Mucosa of rectum (tissue), 2 donors: Measurements from ENCODE around the gene FCMR.

Experiments used
- H3K27ac ChIP-seq, 2 donors: one replicate each; pipeline ENCODE4 v1.7.0; 2013; ENCODE audit warnings: inconsistent platforms in 2 of 2, low read depth in 2 of 2, low read length in 2 of 2
- H3K27me3 ChIP-seq, 2 donors: one replicate each; pipeline ENCODE4 v1.7.0; 2013; ENCODE audit warnings: low read length in 2 of 2; ENCODE audit not compliant: control insufficient read depth in 2 of 2, insufficient read depth in 2 of 2
- H3K36me3 ChIP-seq, 2 donors: one replicate each; pipeline ENCODE4 v1.7.0; 2013; ENCODE audit warnings: low read length in 2 of 2; ENCODE audit not compliant: control insufficient read depth in 2 of 2, insufficient read depth in 2 of 2
- H3K4me1 ChIP-seq, 2 donors: one replicate each; pipeline ENCODE4 v1.7.0; 2013; ENCODE audit warnings: low read length in 2 of 2, mild to moderate bottlenecking in 1 of 2; ENCODE audit not compliant: control insufficient read depth in 2 of 2, insufficient read depth in 2 of 2
- H3K4me3 ChIP-seq, 2 donors: one replicate each; pipeline ENCODE4 v1.7.0; 2013; ENCODE audit warnings: low read length in 2 of 2
- H3K9ac ChIP-seq, 2 donors: one replicate each; pipeline ENCODE4 v1.7.0; 2013; ENCODE audit warnings: low read length in 2 of 2, low read depth in 1 of 2, mild to moderate bottlenecking in 1 of 2
- H3K9me3 ChIP-seq, 2 donors: one replicate each; pipeline ENCODE4 v1.7.0; 2013; ENCODE audit warnings: low read length in 2 of 2; ENCODE audit not compliant: control insufficient read depth in 2 of 2
- donor health status: healthy.
- donor health status: Normal muscosa, but diverticular disease.

The FCMR gene

DNA sequence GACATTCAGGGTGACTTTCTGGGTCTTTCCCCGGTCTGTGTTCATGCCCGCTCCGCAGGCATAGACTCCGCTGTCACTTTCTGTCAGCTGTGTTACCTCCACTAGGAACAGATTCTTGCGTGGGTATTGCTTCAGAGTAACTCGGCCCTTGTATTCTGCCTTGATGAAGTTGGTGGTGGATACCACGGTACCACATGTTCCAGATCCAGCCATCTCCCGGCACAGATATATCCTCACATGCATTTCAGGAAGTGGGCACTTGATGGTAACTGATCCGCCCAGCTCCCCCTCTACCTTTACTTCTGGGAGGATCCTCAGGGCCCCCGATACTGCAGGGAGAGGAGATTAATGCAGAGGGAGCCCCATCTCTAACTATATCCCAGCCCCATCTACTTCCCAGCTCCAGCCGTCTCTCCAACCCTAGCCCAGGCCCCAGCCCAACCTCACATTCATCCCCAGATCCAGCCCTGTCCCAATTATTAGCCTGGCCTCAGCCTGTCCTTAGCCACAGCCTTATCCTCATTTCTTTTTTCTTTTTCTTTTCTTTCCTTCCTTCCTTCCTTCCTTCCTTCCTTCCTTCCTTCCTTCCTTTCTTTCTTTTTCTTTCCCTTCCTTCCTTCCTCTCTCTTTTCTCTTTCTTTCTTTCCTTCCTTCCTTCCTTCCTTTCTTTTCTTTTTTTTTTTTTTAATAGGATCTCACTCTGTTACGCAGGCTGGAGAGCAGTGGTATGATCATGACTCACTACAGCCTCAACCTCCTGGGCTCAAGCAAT, 7.8 kb downstream of the FCMR start:
- Histone ChIP-seq H3K9ac (no peak overlapping the region), H3K36me3 (no peaks in the 10 kb centered on the region), H3K9me3 (no peaks in the 10 kb centered on the region), H3K4me1 (peaks cover 5 to 8% of the 10 kb centered on the region in 2 donors), H3K27me3 (peaks cover 0 to 5% of the 10 kb centered on the region in 2 donors), H3K27ac (no peak overlapping the region), H3K4me3 (no peak overlapping the region)

DNA sequence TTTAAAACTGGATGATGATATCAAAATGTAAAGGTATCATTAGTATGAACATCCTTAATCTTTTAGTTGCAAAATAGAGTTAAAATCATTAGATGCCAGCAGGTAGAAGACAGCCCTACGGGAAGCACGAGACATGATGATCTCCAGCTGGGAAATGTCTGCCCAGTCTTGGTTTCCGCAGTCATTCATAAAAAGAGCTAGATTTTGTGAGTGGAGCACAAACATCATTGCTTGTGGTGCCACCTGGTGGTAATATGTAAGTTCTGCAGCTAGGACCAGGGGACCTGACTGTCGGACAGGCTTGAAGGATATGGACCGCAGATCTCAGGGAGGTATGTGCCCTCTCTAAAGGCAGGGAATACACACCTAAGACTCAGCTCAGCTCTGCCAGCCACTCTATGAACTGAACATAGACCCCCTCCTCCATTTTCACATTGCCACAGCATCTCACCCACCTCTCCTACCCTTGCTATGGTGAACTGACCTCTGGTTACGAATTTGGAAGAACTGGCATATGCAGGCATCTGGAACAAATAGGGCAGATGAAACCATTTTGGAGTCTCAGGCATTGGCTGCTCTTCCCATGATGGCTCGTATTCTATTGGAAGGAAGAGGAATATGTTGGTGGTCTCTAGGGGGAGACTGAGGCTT, 9.2 kb downstream of the FCMR start:
- no peak overlapping the region for H3K27ac ChIP-seq
- peaks cover 0 to 7% of the 10 kb centered on the region in 2 donors for H3K27me3 ChIP-seq
- no peaks in the 10 kb centered on the region for H3K36me3 ChIP-seq
- no peak overlapping the region for H3K4me3 ChIP-seq
- no peak overlapping the region for H3K9ac ChIP-seq
- no peaks in the 10 kb centered on the region for H3K9me3 ChIP-seq
- peaks cover 8 to 12% of the 10 kb centered on the region in 2 donors for H3K4me1 ChIP-seq

DNA sequence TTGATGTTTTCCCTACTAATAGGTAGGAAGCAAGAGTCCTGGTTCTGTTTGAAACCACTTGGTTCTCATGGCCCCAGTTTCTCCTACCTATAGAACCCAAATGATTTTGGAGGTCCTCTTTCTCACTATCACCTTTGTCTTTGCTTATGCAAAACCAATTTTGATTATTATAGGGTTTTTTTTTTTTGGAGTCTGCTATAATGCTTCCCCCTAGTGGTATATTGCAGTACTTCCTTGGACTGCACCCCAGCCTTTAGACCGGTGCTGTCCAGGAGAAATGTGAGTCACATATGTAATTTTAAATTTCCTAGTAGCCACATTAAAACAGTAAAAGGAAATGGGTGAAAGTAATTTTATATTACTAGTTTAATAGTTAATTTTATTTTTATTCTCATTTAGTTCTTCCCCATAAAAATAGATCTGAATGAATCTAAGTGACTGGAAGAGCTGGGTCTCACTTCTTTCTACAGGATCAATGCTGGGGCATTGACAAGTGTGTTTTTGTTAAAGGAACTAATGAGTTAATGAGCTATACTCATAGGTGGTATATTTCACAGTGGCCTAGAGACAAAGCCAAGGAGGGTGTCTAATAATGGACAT, 10.6 kb downstream of the FCMR start:
- no peaks in the 10 kb centered on the region for H3K9me3 ChIP-seq
- H3K36me3 ChIP-seq: no peaks in the 10 kb centered on the region
- peaks cover 0 to 7% of the 10 kb centered on the region in 2 donors for H3K27me3 ChIP-seq
- H3K4me3 ChIP-seq: no peak overlapping the region
- peaks cover 8 to 12% of the 10 kb centered on the region in 2 donors for H3K4me1 ChIP-seq
- H3K27ac ChIP-seq: no peak overlapping the region
- no peak overlapping the region for H3K9ac ChIP-seq

DNA sequence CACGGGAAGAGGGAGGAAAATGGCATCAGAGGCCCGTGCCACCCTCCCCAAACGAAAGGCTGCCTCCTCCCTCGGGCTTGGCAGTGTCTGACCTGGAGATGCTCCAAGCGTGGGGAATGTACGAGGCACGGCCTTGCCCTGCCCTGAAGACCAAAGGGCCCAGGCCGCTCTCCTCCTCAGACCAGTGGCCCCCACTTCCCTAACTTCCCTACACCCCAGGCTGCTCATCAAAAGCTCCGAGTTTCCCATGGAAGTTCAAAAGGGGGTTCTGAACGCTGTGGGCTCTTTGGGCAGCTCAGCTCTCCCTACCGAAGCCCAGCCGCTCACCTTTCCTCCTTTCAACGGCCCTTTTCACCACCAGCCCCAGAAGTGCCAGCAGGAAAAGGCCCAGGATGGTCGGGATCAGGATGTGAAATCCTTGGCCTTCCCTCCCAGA, 11.8 kb downstream of the FCMR start:
- peak overlapping the region; percentile 24 to 52 for H3K9ac ChIP-seq
- H3K9me3 ChIP-seq: no peaks in the 10 kb centered on the region
- H3K36me3 ChIP-seq: no peaks in the 10 kb centered on the region
- H3K4me1 ChIP-seq: peaks cover 8 to 14% of the 10 kb centered on the region in 2 donors
- no peak overlapping the region for H3K27ac ChIP-seq
- peaks cover 0 to 7% of the 10 kb centered on the region in 2 donors for H3K27me3 ChIP-seq
- H3K4me3 ChIP-seq: peak overlapping the region; percentile 40 to 66

DNA sequence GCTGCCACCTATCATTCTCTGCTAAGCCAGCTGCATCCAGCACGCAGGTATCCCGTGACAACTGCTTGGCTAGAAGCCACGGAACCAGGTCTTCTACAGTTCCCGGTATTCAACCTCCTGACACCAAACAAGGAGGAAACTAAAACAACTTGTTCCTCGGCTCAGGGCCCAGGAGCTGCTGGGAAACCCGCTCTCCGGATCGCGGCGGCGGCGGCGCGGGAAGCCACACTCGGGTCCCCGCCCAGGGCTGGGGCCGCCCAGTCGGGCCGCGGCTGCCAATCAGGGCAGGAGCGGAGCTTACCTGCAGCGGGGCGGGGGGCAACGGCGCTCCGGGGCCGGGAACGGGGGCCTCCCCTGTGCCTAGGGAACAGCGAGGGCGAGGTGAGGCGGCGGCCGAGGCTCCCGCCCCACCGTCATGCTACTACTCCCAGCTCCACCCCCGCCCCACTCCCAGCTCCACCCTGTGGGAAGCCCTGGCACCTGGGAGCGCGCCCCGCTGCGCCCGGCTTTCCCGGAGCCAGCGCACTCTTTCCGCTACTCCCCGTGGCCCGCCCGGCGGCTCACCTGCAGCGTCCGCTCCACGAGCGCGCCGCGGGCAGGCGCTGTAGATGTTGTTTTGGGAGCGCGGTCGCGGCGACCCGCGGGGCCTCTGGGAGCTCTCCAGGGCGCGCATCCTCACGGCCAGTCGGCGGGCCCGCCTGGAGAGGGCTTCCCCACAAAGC, 12.4 kb downstream of the FCMR start:
- Histone ChIP-seq H3K27ac (peak overlapping the region; percentile 6 to 14), H3K36me3 (no peaks in the 10 kb centered on the region), H3K9ac (peak overlapping the region; percentile 24 to 52), H3K27me3 (peaks cover 0 to 7% of the 10 kb centered on the region in 2 donors), H3K4me1 (peaks cover 8 to 14% of the 10 kb centered on the region in 2 donors), H3K4me3 (peak overlapping the region; percentile 40 to 66), H3K9me3 (no peaks in the 10 kb centered on the region)

DNA sequence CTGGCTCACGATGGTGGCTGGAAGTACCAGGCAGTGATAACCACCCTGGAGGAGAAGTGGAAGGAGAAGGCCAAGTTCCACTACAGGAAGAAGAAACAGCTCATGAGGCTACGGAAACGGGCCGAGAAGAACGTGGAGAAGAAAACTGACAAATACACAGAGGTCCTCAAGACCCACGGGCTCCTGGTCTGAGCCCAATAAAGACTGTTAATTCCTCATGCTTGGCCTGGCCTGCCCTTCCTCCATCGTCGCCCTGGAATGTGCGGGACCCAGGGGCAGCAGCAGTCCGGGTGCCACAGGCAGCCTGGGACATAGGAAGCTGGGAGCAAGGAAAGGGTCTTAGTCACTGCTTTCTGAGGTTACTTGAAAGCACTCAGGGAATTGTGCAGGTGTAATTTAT, 13.7 kb downstream of the FCMR start:
- Histone ChIP-seq H3K27me3 (peaks cover 0 to 7% of the 10 kb centered on the region in 2 donors), H3K36me3 (no peaks in the 10 kb centered on the region), H3K4me3 (no peak overlapping the region), H3K27ac (no peak overlapping the region), H3K9me3 (no peaks in the 10 kb centered on the region), H3K9ac (no peak overlapping the region), H3K4me1 (peaks cover 8 to 14% of the 10 kb centered on the region in 2 donors)

DNA sequence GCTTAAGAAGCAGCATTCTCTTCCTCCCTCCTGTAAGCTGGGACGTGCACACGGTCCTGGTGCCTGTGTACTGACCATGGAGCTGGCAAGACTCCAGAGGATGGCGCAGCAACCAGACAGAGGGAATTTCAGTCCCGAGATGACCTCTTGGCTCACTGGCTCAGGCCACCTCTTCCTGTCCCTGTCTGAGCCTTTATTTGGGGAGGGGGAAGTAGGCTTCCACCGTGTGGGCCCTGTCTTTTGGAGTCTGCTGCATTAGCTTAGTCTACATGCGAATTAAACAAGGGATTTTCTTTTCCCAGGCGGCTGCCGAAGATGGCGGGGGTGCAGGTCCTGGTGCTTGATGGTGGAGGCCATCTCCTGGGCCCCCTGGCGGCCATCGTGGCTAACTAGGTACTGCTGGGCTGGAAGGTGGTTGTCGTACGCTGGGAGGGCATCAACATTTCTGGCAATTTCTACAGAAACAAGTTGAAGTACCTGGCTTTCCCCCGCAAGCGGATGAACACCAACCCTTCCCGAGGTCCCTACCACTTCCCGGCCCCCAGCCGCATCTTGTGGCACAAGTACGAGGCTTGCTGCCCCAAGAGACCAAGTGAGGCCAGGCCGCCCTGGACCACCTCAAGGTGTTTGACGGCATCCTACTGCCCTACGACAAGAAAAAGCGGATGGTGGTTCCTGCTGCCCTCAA, 14.3 kb downstream of the FCMR start:
- Histone ChIP-seq H3K4me3 (no peak overlapping the region), H3K27me3 (peaks cover 0 to 7% of the 10 kb centered on the region in 2 donors), H3K36me3 (no peaks in the 10 kb centered on the region), H3K4me1 (peaks cover 5 to 12% of the 10 kb centered on the region in 2 donors), H3K27ac (no peak overlapping the region), H3K9me3 (no peaks in the 10 kb centered on the region), H3K9ac (no peak overlapping the region)

DNA sequence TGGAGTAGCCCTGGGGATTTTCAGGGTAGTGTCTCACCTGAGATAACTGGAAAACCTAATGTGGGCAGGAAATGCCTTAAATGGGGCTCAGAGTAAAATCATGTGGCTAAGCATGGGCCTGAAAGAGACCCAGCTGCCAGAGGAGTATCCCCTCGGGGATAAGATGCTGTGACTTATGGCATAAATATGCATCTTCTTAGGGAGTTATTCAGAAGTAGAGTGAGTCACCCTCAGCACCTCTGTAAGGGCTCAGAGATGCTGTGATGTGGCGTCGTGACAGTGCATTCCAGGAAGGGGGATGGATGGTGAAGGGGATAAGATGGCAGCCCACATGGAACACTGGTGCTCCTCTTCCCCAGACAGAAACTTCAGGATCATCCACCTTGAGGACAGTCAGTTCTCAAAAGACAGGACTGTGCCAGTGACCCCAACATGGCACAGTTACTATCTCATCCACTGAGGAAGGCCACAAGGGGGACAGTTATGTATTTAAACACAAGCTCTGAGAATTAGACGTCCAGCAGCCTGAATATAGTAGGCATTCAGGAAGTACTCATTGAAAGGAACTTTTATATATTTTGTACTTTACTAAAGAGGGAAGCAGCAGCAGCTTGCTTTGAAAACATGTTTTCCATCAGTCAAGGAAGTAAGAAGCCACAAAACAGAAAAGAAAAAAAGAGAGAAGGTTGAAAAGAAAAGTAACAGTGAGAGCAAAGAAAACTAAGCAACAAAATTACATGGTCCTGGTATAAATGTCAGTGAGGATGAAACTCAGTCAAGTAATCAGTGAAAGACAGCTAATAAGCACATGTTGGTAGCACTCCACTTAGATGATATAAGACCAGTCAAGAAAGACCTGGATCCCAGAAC, 16.2 kb downstream of the FCMR start:
- no peak overlapping the region for H3K9ac ChIP-seq
- peaks cover 5 to 12% of the 10 kb centered on the region in 2 donors for H3K4me1 ChIP-seq
- peaks cover 3 to 7% of the 10 kb centered on the region in 2 donors for H3K27me3 ChIP-seq
- H3K9me3 ChIP-seq: no peaks in the 10 kb centered on the region
- H3K4me3 ChIP-seq: no peak overlapping the region
- H3K27ac ChIP-seq: no peak overlapping the region
- no peaks in the 10 kb centered on the region for H3K36me3 ChIP-seq
